GM08714 (cell line): ENCODE data around the gene OR52E8.
A peak's percentile ranks its signal among the peaks of the same experiment; 100 is the strongest.

ENCODE experiments used
- H3K4me3 ChIP-seq: fragments of 200-500 bp; sonication (Bioruptor generic); 2 replicates; pipeline ENCODE4 v1.5.1; 2014; ENCODE audit warnings: mild to moderate bottlenecking, low read length, inconsistent platforms
- ZNF274 ChIP-seq: IDR thresholded peaks from 2 replicates; pipeline ENCODE4 v1.6.1; 2012; ENCODE audit warnings: mild to moderate bottlenecking, low read depth, low read length

Gene OR52E8

GRCh38 chr11:5831196-5831829, 26.2 kb downstream of the OR52E8 start:
- H3K4me3 ChIP-seq, result no peak overlapping the region
- no peak for TF ChIP-seq ZNF274

- H3K4me3 ChIP-seq, result no peak overlapping the region
- TF ChIP-seq ZNF274, result no peak
Measured at GRCh38 chr11:5818245-5818886, 39.1 kb downstream of the OR52E8 start.

- no peak for TF ChIP-seq ZNF274
- H3K4me3 ChIP-seq, result no peak overlapping the region
Measured at GRCh38 chr11:5815534-5815933, 42.0 kb downstream of the OR52E8 start.

DNA sequence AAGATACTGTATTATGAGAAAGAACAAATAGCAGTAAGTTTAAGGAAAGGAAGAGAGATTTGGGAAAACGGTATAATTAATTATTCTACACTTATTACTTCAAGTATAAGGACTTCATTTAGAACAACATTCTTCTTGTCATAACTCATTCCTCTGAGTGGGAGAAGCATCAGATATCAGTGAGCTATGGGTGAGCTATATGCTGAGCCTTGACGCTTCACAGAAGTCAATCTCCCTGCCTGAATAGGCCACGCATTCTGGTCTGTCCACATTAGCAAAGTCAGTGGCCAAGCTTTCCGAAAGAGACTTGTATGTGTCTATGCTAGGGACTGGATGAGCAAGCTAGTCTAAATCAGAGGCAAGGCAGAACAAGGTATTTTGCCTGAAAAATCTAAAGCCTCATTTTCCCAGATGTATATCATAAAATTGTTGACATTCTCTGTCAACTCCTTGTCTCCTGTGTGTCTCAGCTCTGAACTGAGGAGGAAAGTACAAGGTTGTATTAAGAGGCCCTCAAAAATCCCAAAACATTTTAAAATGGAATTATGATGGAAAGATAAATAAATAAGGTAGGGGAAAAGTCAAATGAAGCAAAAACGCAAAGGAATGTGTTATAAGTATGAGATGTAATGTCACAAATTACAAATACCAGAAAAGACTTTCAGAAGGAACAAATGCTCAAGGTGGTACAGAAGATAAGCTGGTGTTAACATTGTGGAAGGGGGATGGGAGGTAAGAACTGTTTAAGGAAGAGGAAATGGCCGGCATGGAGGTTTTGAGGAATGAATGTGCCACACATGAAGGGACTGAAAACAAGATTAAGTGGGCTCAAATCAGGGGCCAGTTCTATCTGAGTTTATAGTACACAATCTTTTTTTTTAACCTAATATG, 47.3 kb downstream of the OR52E8 start:
- H3K4me3 ChIP-seq, result no peak overlapping the region

GRCh38 chr11:5809122-5809519, 48.4 kb downstream of the OR52E8 start:
- H3K4me3 ChIP-seq, result peak overlapping the region; percentile 56; the same call in 1 of the 2 replicates

More for the DNA sequence above, 47.3 kb downstream of the OR52E8 start:
- no peak for TF ChIP-seq ZNF274

DNA sequence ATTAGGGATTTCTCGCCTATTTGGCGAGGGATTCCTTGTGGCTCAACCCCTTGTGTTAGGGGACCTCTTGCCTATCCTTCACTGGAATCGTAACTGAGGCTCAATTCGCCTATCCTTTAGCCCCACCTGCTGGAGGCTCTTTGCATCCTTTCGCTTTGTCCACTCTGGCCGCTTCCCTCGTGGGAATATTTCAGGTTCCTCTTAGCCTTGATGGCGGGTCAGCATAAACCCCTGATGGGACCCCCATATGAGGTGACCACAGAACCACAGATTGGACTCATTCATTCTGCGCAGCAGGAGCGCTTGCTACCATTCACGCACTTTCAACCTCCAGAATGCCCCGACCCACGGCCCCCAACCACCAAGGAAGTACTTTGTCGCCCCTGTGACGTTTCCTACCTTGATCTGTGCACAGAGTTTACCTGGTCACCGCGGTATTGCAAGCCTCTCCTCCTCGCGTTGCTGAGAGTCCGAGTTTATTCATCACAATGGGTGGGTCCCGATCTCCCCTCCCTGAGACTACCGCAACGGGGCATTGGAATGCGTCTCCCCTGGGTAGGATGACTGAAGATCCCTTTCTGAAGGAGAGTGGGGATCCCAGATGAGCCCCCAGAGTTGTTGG, 48.9 kb downstream of the OR52E8 start, which contains the start of gene OR52N2:
OR52N2 (plus strand) TSS at position 425 of the 622 bp plus-strand sequence. CDS start 11,412 bp downstream, outside the sequence.
- TF ChIP-seq ZNF274, result no peak
- H3K4me3 ChIP-seq, result peak within 1 kb of the TSS; percentile 56; the same call in 1 of the 2 replicates

More at GRCh38 chr11:5809122-5809519, 48.4 kb downstream of the OR52E8 start:
- TF ChIP-seq ZNF274, result no peak

- TF ChIP-seq ZNF274, result no peak
- H3K4me3 ChIP-seq, result no peak overlapping the region
Measured at GRCh38 chr11:5807580-5807979, 49.9 kb downstream of the OR52E8 start.
